Pancreas (tissue), 10 donors: ENCODE results near the gene SMG7. TPM values are rescaled to one million over a fixed set of nuclear protein-coding genes. Genes with fewer than 3 reads are reported as not detected.

Experiments used
- ATAC-seq, 4 donors: fragments of 200-7000 bp; cut with Tn5 transposase; one replicate each; pipeline versions ENCODE4 v1.8.0 to v1.9.1; 2020; ENCODE audit warnings: mild to moderate bottlenecking in 4 of 4, moderate library complexity in 4 of 4
- DNase-seq, 6 donors: peaks; one replicate each; pipeline ENCODE4 v3.0.0-alpha.2; 2020
- FAIRE-seq: peaks from 2 replicates; lab custom pipeline; 2012; peaks lifted over from hg19 to GRCh38; lab: Jason Lieb, UNC
- H3K27ac ChIP-seq, 4 donors: fragments of 200-600 bp; sonication (generic); 1 replicate in 3 of 4; 2 replicates in 1 of 4; pipeline versions ENCODE4 v1.5.0 to v1.8.0; 2020
- H3K27me3 ChIP-seq, 4 donors: fragments of 200-600 bp; one replicate each; pipeline ENCODE4 v1.8.0; 2021
- H3K36me3 ChIP-seq, 3 donors: fragments of 200-600 bp; sonication (generic) in 1 of 3; one replicate each; pipeline versions ENCODE4 v1.5.0 to v1.8.0; 2020 to 2021
- H3K4me1 ChIP-seq, 3 donors: fragments of 200-600 bp; one replicate each; pipeline ENCODE4 v1.8.0; 2021
- H3K4me3 ChIP-seq, 4 donors: fragments of 200-600 bp; sonication (generic) in 2 of 4; one replicate each; pipeline versions ENCODE4 v1.5.0 to v1.8.0; 2020 to 2021
- H3K9me3 ChIP-seq, 4 donors: fragments of 200-600 bp; one replicate each; pipeline ENCODE4 v1.8.0; 2021
- WGBS, 2 donors: extraction: QIAGEN DNeasy Blood & Tissue Kit; methylation state at CpG; one replicate each; pipeline ENCODE4 v1.1.7; 2013; 5-methylcytosine and 5-hydroxymethylcytosine counted together
- intact Hi-C, 3 donors: fragments of 100-400 bp; cut with DNase I; formaldehyde crosslinking; loops; one replicate each; pipeline versions ENCODE4 v1.11.1 to v1.14.2; 2022
- polyA plus RNA-seq, 2 donors: library from polyadenylated mRNA; stranded (reverse); fragments of 200-250 nt; gene quantifications; one replicate each; pipeline ENCODE4 v1.2.3, GENCODE V29; 2013
- total RNA-seq, 6 donors: library from RNA; stranded (reverse); fragmentation: NEBNext Ultra II Directional in 4 of 6; extraction: Animal tissue kit (Norgen Biotek cat#: 25700) in 4 of 6; gene quantifications; one replicate each; pipeline versions ENCODE4 v1.2.1 to v1.2.4, GENCODE V29; 2021 to 2023
- TF ChIP-seq, protein P1 (sequence below), 4 donors: fragments of 200-600 bp; sonication (generic) in 3 of 4; IDR thresholded peaks; one replicate each; pipeline versions ENCODE4 v1.5.0 to v1.8.0; 2021; ENCODE audit warnings: antibody characterized with exemption in 4 of 4
- donor health status: healthy with polysubstance abuse.
- donor health status: DM: no; HTN: no; CAD: no; lungs with moderate emphysema.
- donor health status: DM: no; HTN: no; CAD: no.
- donor health status: control.
- donor health status: control.
- donor health status: Bipolar disorder and iron deficiency.
- donor health status: DM: yes; HTN: yes; CAD: no.
- donor health status: DM: no; HTN: no; CAD: no.
- donor health status: DM: no; HTN: no; CAD: no.
- donor health status: DM: yes; HTN: yes; CAD: no.

The SMG7 gene
- total and polyA plus RNA-seq, 8 donors: 11.7 to 36.5 (median 23.9) TPM

DNA sequence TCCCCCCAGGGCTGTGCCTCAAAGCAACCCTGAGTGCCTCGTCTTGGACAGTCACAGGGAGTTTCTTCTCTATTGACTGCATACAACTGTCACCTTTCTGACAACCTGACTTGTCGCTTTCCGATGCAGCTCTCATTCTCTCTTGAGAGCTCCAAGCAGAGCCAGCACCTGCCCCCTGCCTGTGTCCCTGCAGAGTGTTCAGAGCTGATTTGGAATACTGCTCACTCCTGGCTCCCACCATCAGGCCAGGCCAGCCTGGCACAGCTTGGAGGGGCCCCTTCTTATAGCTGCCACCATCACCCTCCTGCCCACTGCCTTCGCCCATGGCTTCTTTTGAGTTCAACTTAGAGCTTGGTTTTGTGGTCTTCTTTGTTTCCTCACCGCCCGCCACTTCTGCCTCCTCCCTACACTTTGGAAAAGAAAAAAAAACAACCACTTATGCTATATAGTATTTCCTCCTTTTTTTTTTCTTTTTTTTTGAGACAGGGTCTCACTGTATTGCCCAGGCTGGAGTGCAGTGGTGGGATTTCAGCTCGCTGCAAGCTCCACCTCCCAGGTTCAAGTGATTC is 105.7 kb downstream of the SMG7 start:
- Histone ChIP-seq H3K27me3 (no peaks in the 10 kb centered on the region), H3K4me3 (no peak overlapping the region), H3K4me1 (no peaks in the 10 kb centered on the region), H3K9me3 (no peaks in the 10 kb centered on the region), H3K36me3 (no peaks in the 10 kb centered on the region), H3K27ac (no peak overlapping the region)
- DNase-seq (no peak), FAIRE-seq (no peak), ATAC-seq (peak in 1 of 4 donors; percentile 27)
- intact Hi-C loops: no loop called here
- TF ChIP-seq, protein P1, sequence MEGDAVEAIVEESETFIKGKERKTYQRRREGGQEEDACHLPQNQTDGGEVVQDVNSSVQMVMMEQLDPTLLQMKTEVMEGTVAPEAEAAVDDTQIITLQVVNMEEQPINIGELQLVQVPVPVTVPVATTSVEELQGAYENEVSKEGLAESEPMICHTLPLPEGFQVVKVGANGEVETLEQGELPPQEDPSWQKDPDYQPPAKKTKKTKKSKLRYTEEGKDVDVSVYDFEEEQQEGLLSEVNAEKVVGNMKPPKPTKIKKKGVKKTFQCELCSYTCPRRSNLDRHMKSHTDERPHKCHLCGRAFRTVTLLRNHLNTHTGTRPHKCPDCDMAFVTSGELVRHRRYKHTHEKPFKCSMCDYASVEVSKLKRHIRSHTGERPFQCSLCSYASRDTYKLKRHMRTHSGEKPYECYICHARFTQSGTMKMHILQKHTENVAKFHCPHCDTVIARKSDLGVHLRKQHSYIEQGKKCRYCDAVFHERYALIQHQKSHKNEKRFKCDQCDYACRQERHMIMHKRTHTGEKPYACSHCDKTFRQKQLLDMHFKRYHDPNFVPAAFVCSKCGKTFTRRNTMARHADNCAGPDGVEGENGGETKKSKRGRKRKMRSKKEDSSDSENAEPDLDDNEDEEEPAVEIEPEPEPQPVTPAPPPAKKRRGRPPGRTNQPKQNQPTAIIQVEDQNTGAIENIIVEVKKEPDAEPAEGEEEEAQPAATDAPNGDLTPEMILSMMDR (IDR thresholded peaks at IDR 0.05): no peak
- WGBS, 2 donors: 74 to 81% methylated on average over 7 of the region's 7 CpGs

DNA sequence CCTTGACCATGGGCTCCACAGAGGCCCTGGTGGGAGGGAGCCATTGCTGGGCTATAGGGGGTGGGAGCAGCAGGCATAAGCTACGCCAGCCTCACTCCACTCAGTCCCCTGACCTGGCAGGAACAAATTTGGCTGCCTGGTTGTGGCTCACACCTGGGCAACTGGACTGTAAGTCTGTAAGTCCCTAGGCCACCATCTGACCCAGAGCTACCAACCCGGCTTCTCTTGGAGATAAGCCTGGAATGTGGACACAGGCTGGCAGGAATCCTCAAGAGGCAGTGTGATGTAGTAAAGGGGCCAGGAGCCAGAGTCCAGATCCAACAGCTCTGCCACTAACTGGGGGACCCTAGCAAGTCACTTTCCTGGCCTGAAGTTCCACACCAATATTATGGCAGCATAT is 106.6 kb downstream of the SMG7 start:
- 50 to 63% methylated on average over 2 of the region's 2 CpGs for WGBS, 2 donors
- Histone ChIP-seq H3K36me3 (no peaks in the 10 kb centered on the region), H3K4me1 (no peaks in the 10 kb centered on the region), H3K27me3 (no peaks in the 10 kb centered on the region), H3K4me3 (no peak overlapping the region), H3K27ac (no peak overlapping the region), H3K9me3 (no peaks in the 10 kb centered on the region)
- DNase-seq (no peak), FAIRE-seq (no peak), ATAC-seq (peak in 2 of 4 donors; percentile 30 to 44)
- intact Hi-C loops: no loop called here
- TF ChIP-seq, protein P1 (IDR thresholded peaks at IDR 0.05): no peak

DNA sequence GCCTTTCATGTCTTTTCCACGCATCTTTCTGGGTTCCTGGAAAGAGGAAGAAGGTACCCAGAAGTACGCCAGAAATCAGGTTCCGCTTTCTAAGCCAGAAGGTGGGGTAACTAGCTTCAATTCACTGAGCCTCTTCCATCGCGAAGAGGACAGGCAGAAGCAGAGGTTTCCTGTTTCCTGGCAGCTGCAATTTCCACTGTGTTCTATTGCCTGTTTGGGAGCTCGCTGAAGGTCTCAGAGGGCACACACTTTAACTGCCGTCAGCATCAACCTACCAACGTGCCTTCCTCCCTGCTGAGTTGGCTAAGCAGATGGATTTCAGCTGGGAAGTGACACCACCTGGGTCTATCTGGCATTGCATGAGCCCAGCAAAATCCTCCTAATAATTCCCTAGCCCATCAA is 108.0 kb downstream of the SMG7 start:
- FAIRE-seq (no peak), ATAC-seq (peak in 3 of 4 donors; percentile 68 to 79 (median 75))

DNA sequence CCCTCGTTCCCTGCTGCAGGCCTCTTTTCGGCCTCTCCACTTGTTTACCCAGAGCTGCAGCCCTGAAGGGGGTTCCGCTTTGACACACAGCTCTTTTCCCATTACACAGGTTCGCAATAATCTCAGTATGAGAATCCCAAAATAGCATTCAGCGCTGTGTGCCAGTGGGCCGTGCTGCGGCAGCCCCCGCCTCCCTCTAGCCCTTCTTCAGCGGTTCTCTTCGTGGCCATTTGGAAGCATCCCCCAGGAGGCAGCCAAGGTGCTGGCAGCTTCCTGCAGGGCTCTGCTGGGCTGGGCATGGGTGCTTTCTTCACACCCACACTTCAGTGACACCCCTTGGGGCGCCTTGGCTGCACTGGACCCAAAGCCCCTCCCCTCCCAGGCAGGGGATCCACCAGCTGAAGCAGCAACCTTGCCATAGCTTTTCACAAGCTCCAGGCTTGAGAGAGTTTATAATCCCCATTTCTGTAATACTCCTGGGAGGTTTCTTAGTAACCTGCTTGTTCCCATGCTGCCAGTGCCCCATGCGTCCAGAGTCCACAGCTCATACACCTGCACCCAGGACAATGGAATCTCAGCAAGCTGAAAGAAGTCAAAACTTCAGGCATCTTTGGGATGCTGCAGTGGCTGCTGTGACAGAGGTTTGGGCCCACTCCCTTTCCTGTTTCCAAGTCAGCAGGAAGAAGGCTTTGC is 109.9 kb downstream of the SMG7 start:
- no peaks in the 10 kb centered on the region for H3K27me3 ChIP-seq
- H3K27ac ChIP-seq: no peak overlapping the region
- no peaks in the 10 kb centered on the region for H3K4me1 ChIP-seq
- TF ChIP-seq, protein P1 (IDR thresholded peaks at IDR 0.05): no peak
- WGBS, 2 donors: 85 to 86% methylated on average over 12 of the region's 12 CpGs
- no peak for FAIRE-seq
- no peak for ATAC-seq
- intact Hi-C loops: no loop called here
- H3K36me3 ChIP-seq: no peaks in the 10 kb centered on the region
- H3K9me3 ChIP-seq: no peaks in the 10 kb centered on the region
- no peak overlapping the region for H3K4me3 ChIP-seq
- DNase-seq: no peak

More for the DNA sequence above, 108.0 kb downstream of the SMG7 start:
- Histone ChIP-seq H3K4me1 (no peaks in the 10 kb centered on the region), H3K27ac (no peak overlapping the region), H3K4me3 (no peak overlapping the region), H3K27me3 (no peaks in the 10 kb centered on the region), H3K36me3 (no peaks in the 10 kb centered on the region), H3K9me3 (no peaks in the 10 kb centered on the region)
- TF ChIP-seq, protein P1 (IDR thresholded peaks at IDR 0.05): no peak
- no peak for DNase-seq
- intact Hi-C loops: no loop called here
- WGBS, 2 donors: 47 to 56% methylated on average over 8 of the region's 8 CpGs

DNA sequence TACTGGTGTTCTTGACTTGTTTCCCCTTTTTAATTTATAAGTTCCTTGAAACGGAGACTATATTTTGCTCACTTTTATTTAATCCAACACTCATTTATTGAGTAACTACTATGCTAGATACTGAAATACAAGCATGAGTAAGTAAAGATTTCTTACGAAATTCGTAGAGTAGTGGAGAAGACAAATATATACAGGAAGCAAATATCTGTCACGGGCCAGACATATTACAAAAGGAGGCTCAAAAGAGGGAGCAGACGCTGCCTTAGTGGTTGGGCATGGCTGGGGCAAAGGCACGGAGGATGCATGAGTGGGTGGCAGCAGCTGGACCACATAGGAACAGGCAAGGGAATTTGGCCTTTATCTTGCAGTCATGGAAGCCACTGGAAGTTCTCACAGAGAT is 111.2 kb downstream of the SMG7 start:
- ATAC-seq (peak in 2 of 4 donors; percentile 58 to 65), FAIRE-seq (no peak), DNase-seq (no peak)
- TF ChIP-seq, protein P1 (IDR thresholded peaks at IDR 0.05): no peak
- Histone ChIP-seq H3K9me3 (no peaks in the 10 kb centered on the region), H3K4me1 (no peaks in the 10 kb centered on the region), H3K27ac (no peak overlapping the region), H3K4me3 (no peak overlapping the region), H3K36me3 (no peaks in the 10 kb centered on the region), H3K27me3 (no peaks in the 10 kb centered on the region)
- intact Hi-C loops: no loop called here
- WGBS, 2 donors: 83% methylated on average over 6 of the region's 6 CpGs
